ENCODE data around the gene TRAF7. TPM values are rescaled to one million over a fixed set of nuclear protein-coding genes. Genes with fewer than 3 reads are reported as not detected.

The TRAF7 gene
- total RNA-seq, 2 donors from 2014 or later: 34.1 to 54.8 TPM

GRCh38 chr16:2212362-2213324 is 57.1 kb downstream of the TRAF7 start:
- no peak for TF ChIP-seq CTCF (IDR thresholded peaks at IDR 0.05)
- Histone ChIP-seq H3K36me3 (peaks cover 14% of the 10 kb centered on the region), H3K27ac (peak overlapping the region in 1 of 2 donors; percentile 13), H3K4me3 (peak overlapping the region; percentile 83), H3K4me1 (ENCODE audit: control insufficient read depth in 1 of 2, low read depth in 2 of 2) (peaks cover 17 to 21% of the 10 kb centered on the region in 2 donors), H3K9me3 (no peaks in the 10 kb centered on the region), H3K27me3 (replicated peaks; ENCODE audit: insufficient read depth) (no peaks in the 10 kb centered on the region)
- ATAC-seq (ENCODE audit: insufficient number of reproducible peaks, low FRiP score, low read depth) (no peak), DNase-seq (ENCODE audit: low spot score) (no peak)

- H3K27ac ChIP-seq: peak overlapping the region; percentile 63 to 76
- no peaks in the 10 kb centered on the region for H3K9me3 ChIP-seq
- H3K4me3 ChIP-seq: peak overlapping the region; percentile 83
- DNase-seq (ENCODE audit: low spot score) (no peak), ATAC-seq (ENCODE audit: insufficient number of reproducible peaks, low FRiP score, low read depth) (no peak)
- TF ChIP-seq CTCF (IDR thresholded peaks at IDR 0.05): no peak
- H3K36me3 ChIP-seq: peaks cover under 1% of the 10 kb centered on the region
- H3K27me3 ChIP-seq (replicated peaks; ENCODE audit: insufficient read depth): no peaks in the 10 kb centered on the region
- H3K4me1 ChIP-seq (ENCODE audit: control insufficient read depth in 1 of 2, low read depth in 2 of 2): peaks cover 17 to 21% of the 10 kb centered on the region in 2 donors
Measured at GRCh38 chr16:2213817-2214718, 58.5 kb downstream of the TRAF7 start.

- no peak for TF ChIP-seq CTCF (IDR thresholded peaks at IDR 0.05)
- Histone ChIP-seq H3K36me3 (no peaks in the 10 kb centered on the region), H3K9me3 (no peaks in the 10 kb centered on the region), H3K27ac (peak within 1 kb of the TSS; percentile 90 to 91), H3K27me3 (replicated peaks; ENCODE audit: insufficient read depth) (no peaks in the 10 kb centered on the region), H3K4me1 (ENCODE audit: control insufficient read depth in 1 of 2, low read depth in 2 of 2) (peaks cover 17 to 21% of the 10 kb centered on the region in 2 donors), H3K4me3 (peak within 1 kb of the TSS; percentile 94)
- DNase-seq (ENCODE audit: low spot score) (no peak), ATAC-seq (ENCODE audit: insufficient number of reproducible peaks, low FRiP score, low read depth) (no peak)
Measured at GRCh38 chr16:2214719-2214968, 59.1 kb downstream of the TRAF7 start, which contains the start of gene PGP. PGP (minus strand) TSS chr16:2214840; CDS start chr16:2214777, 63 bp downstream.

- no peak overlapping the region for H3K4me3 ChIP-seq
- ATAC-seq (ENCODE audit: insufficient number of reproducible peaks, low FRiP score, low read depth): no peak
- no peak for DNase-seq (ENCODE audit: low spot score)
- H3K9me3 ChIP-seq: no peaks in the 10 kb centered on the region
- H3K4me1 ChIP-seq (ENCODE audit: control insufficient read depth in 1 of 2, low read depth in 2 of 2): peaks cover 17 to 21% of the 10 kb centered on the region in 2 donors
- no peaks in the 10 kb centered on the region for H3K36me3 ChIP-seq
- no peak overlapping the region for H3K27ac ChIP-seq
- TF ChIP-seq CTCF (IDR thresholded peaks at IDR 0.05): no peak
- H3K27me3 ChIP-seq (replicated peaks; ENCODE audit: insufficient read depth): no peaks in the 10 kb centered on the region
Measured at GRCh38 chr16:2216330-2216729, 60.7 kb downstream of the TRAF7 start.
